GM19328 (cell line): ENCODE measurements around the gene MMS19.
"Not testable (repeated sequence)": the region's sequence is repeated elsewhere in the genome, so short reads cannot be mapped to it uniquely, and the experiment has no call there.

Source experiments
- ATAC-seq: cut with Tn5 transposase; IDR thresholded peaks from one replicate; pipeline ENCODE4 v1.9.1; 2021; ENCODE audit warnings: mild to moderate bottlenecking, moderate library complexity; ENCODE audit not compliant: unreplicated experiment

The MMS19 gene

GRCh38 chr10:97468781-97469180, 29.4 kb downstream of the MMS19 start:
- not testable (repeated sequence) for ATAC-seq

GRCh38 chr10:97468162-97468561, 30.1 kb downstream of the MMS19 start:
- ATAC-seq = peak; percentile 58

- no peak for ATAC-seq
These were observed 31.5 kb downstream of the MMS19 start for GRCh38 chr10:97466755-97467154.

- ATAC-seq = no peak
These were observed 32.2 kb downstream of the MMS19 start for GRCh38 chr10:97465982-97466381.

GRCh38 chr10:97464226-97464625, 34.0 kb downstream of the MMS19 start:
- ATAC-seq = no peak

- no peak for ATAC-seq
These were observed 34.7 kb downstream of the MMS19 start for GRCh38 chr10:97463363-97464132.

- ATAC-seq = no peak
These were observed 35.9 kb downstream of the MMS19 start for GRCh38 chr10:97462309-97462708.

- no peak for ATAC-seq
These were observed 38.3 kb downstream of the MMS19 start for GRCh38 chr10:97459933-97460332.

- ATAC-seq = no peak
These were observed 39.1 kb downstream of the MMS19 start for GRCh38 chr10:97459111-97459510.

GRCh38 chr10:97456686-97457065, 41.5 kb downstream of the MMS19 start:
- no peak for ATAC-seq

- ATAC-seq = no peak
These were observed 42.1 kb downstream of the MMS19 start for GRCh38 chr10:97456034-97456685.

GRCh38 chr10:97454330-97455036, 43.7 kb downstream of the MMS19 start:
- ATAC-seq = no peak

GRCh38 chr10:97452352-97452751, 45.9 kb downstream of the MMS19 start:
- no peak for ATAC-seq

GRCh38 chr10:97451605-97452004, 46.6 kb downstream of the MMS19 start:
- no peak for ATAC-seq

- ATAC-seq = no peak
These were observed 47.4 kb downstream of the MMS19 start for GRCh38 chr10:97450828-97451227.

GRCh38 chr10:97445722-97446639, 52.2 kb downstream of the MMS19 start, which contains the start of the genes EXOSC1 and ZDHHC16:
TSS of gene EXOSC1 (minus strand) at chr10:97446006. CDS start at chr10:97445985, 21 bp downstream.
TSS of gene ZDHHC16 (plus strand) at chr10:97446175. CDS start at chr10:97451676, 5,501 bp downstream.
- peak; percentile 95 for ATAC-seq

GRCh38 chr10:97445357-97445721, 52.9 kb downstream of the MMS19 start:
- no peak for ATAC-seq

GRCh38 chr10:97444212-97444611, 54.0 kb downstream of the MMS19 start:
- no peak for ATAC-seq

- ATAC-seq = no peak
These were observed 55.9 kb downstream of the MMS19 start for GRCh38 chr10:97442277-97442676.

- no peak for ATAC-seq
These were observed 63.0 kb downstream of the MMS19 start for GRCh38 chr10:97435211-97435610.

- ATAC-seq = no peak
These were observed 63.7 kb downstream of the MMS19 start for GRCh38 chr10:97434557-97434956.
